ENCODE measurements around the gene TMPRSS3.

TMPRSS3 gene

DNA sequence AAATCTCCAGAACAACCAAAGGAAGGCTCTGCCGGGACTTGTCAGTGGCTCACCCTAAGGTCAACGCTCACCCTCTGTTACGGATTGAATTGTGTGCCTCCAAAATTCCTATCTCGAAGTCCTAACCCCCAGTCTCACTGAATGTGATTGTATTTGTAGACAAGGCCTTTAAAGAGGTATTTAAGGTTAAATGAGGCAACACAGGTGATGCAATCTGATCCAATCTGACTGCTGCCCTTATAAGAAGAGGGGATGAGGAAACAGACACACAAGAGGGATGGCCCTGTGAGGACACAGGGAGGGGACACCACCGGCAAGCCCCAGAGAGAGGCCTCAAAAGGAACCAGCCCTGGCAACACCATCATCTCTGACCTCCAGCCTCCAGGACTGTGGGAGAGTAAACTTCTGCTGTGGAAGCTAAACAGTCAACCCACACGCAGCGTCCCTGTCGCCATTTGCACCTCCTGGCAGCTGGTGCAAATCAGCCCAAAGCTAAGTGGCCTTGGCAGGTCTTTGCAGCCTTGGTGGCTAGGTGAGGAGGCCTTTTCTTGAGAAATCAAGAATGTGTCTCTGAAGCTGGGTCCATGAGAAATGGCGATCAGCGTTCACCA is 32.1 kb upstream of the TMPRSS3 start:
- DNase-seq, result no peak

DNA sequence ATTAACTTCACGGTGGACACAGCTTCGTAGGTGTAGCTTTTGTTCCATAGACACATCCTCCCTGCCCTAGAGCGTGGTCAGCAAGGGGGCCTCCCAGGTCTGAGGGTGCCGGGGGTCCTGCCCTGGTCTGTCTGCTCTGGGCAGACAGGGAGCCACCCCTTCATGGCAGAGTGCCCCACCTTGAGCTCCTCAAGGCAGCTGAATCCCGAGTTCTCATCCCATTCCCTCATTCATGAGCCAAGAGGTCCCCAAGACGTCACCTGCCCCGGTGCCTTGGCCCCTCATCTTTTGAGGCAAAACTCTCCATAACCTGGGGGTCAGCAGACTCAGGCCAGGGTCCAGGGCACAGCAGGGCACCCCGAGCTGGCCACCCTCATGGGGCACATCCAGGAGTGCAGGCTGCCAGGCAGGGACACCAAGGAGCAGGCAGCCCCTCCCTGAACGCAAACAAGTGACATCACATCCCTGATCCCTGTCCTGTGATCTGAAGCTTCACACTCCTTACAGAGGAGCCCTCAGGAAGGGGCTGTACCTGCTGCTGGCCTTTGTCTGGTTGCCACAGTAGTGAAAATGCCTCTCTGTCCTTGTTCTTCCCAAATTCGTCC is 31.1 kb upstream of the TMPRSS3 start:
- DNase-seq, result no peak

- no peak for DNase-seq
These were observed 30.6 kb upstream of the TMPRSS3 start for GRCh38 chr21:42426424-42426823.

- DNase-seq, result peak; percentile 68
These were observed 29.7 kb upstream of the TMPRSS3 start for GRCh38 chr21:42425591-42425990.

GRCh38 chr21:42424914-42425541 is 29.2 kb upstream of the TMPRSS3 start:
- DNase-seq, result no peak

DNA sequence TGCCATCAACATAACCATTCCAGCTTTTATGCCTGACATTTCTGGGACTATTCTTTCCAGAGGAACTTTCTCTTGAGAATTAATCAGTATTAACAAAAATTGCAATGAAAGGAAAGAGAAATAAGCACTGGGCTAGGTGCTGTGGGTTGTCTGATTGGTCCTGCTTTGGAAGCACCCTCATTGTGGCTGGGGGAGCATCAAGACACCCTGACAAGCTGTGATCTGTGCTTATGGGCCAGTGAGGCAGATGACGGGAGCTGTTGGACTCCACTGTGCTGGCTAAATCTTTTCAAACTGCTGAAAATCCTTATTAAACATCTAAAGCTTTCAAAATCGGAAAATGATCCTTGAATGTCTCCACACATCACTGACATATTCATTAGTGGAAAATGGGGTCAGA is 27.8 kb upstream of the TMPRSS3 start:
- DNase-seq, result no peak

- no peak for DNase-seq
These were observed 27.4 kb upstream of the TMPRSS3 start for GRCh38 chr21:42423197-42423675.

DNA sequence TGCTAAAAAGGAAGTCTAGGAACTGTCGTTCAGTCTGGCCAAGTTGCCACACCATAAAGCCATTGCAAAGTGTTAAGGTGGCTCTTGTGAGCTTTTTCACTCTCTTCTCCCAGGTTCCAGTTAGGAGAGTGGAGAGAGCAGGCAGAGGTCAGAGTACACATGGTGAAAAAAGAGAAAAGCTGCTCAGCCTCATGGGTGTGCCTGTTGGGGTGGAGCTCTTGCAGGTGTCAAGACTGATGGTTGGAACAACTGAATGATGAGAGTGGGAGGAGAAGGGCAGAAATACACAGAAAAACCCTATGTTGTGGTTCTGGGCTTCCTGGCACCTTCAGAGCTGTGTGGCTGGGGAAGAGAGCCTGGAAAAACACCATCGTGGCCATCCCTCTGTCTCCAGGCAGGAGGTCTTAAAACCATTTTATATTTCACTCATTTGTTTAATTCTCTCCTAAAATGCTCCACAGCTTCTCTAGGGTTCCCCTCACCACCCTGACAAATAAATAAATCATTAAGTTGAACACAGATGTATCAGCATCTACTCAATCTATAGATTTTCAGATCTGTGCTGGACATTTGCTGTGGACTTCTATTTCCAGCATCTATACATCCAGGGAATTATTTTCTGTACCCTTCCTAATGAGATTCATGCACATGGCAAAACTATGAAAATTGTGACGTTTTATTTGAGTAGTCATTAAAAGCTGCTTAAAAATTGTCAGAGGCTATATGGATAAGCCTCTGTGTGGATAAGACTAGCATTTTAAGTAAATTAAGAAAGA is 25.4 kb upstream of the TMPRSS3 start:
- no peak for DNase-seq

DNA sequence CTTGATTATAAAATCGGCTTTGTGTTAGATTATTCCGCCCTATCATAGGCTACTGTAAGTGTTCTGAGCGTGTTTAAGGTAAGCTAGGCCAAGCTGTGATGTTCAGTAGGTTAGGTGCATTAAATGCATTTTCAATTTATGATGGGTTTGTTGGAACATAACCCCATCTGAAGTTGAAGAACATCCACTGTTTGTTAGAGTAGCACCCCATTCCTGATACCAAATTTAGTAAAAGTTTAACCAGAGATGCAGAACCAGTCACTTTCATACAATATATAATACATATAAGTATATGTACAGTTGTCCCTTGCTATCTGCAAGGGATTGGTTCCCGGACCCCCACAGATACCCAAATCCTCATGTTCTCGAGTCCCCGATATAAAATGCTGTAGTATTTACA is 24.0 kb upstream of the TMPRSS3 start:
- no peak for DNase-seq

DNA sequence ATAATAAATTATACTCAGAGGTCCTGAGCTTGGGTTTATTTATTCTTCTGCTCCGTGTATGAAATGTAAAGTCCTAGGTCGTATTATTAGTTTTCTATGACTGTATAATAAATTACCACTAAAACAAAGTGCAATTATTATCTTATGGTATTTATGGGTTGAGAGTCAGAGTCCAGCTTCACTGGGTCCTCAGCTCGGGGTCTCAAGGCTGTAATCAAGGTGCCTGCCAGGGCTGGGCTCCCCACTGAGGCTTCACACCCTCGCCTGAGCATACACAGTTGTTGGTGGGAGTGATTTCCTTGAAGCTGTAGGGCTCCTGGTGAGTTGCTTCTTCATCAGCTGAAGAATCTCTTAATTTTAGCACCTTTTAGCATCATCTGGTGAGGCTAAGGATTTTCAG is 23.0 kb upstream of the TMPRSS3 start:
- DNase-seq, result no peak

GRCh38 chr21:42417533-42417932 is 21.7 kb upstream of the TMPRSS3 start:
- no peak for DNase-seq

DNA sequence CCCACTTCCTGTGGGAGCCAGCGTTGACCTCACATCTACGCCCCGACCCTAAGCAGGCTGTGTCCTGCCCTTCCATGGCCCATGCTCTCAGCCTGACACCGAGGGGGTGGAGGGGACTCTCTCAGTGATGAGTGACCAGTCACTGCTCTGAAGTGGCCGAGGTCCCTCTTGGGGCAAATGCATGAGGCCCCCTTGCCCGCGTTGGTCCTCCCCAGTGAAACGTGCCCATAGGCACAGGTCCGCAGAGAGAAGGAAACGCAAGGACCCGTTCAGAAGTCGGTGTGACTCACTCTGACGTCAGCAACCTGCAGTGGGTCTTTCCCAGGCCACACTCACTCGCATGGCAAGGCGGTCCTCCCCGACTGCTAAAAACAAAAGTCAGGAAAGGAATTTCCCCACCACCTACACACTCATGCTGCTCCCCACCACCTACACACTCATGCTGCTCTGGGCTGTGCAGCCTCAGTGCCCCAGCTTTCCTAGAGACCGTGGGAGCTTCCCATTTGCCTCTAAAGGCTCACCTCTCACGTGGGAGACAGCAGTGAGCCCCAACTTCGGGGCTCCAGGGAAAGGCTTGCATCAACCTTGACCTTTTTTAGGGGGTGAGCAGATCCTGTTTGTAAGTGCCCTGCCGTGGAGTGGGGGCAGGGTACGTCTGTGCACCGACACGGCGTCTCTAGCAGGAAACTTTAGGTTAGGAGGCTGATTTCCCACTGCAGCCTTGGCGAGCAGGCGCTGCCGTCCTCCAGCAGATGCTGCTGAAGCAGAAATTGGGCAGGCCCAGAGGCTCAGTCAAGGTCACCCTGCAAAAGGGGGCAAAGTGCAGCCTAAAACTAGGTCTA is 19.3 kb upstream of the TMPRSS3 start:
- DNase-seq, result no peak

GRCh38 chr21:42414553-42414927 is 18.7 kb upstream of the TMPRSS3 start:
- DNase-seq, result no peak

- DNase-seq, result no peak
These were observed 18.2 kb upstream of the TMPRSS3 start for GRCh38 chr21:42414066-42414465.

GRCh38 chr21:42413500-42413899 is 17.6 kb upstream of the TMPRSS3 start:
- DNase-seq, result no peak

GRCh38 chr21:42413093-42413492 is 17.2 kb upstream of the TMPRSS3 start:
- no peak for DNase-seq

- DNase-seq, result no peak
These were observed 16.7 kb upstream of the TMPRSS3 start for GRCh38 chr21:42412636-42412933.

- DNase-seq, result no peak
These were observed 16.2 kb upstream of the TMPRSS3 start for GRCh38 chr21:42411891-42412635.

DNA sequence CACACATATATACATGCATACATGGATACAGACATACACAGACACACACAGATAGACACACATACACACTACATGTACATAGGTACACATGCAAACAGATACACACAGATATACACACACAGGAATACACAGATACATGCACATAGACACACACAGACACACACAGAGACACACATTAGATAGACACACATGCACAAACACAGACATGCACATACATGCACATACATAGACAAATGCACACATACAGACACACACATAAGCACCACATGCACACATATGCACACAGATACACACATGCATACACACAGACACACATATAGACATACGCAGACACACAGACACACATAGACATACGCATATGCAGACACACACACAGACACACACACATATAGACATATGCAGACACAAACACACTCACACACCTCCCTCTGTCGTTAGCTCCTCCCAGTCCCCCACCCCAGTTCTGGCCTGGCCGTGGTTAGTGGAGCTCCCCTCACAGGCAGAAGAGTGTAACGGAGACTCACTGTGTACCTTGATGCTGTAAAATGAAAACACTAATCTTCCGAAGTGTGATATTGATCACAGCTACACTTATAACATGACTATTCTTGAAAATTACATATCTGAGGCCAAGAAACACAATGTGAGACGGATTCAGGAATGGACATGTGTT is 15.5 kb upstream of the TMPRSS3 start:
- peak; percentile 77 for DNase-seq

- DNase-seq, result peak; percentile 56
These were observed 13.5 kb upstream of the TMPRSS3 start for GRCh38 chr21:42409366-42409765.

DNA sequence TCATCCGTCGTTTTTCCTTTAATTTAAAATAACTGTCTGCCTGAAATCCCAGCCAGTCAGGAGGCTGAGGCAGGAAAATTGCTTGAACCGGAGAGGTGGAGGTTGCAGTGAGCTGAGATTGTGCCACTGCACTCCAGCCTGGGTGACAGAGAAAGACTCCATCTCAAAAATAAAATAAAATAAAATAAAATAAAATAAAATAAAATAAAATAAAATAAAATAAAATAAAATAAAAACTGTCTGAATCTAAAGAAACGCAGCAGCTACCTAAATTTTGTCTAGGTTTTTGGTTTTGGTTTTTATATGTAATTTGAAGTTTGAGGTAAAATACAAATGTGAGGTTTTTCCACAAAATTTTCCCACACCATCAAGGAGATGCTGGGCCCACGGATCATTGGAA is 12.9 kb upstream of the TMPRSS3 start:
- DNase-seq, result peak; percentile 46

DNA sequence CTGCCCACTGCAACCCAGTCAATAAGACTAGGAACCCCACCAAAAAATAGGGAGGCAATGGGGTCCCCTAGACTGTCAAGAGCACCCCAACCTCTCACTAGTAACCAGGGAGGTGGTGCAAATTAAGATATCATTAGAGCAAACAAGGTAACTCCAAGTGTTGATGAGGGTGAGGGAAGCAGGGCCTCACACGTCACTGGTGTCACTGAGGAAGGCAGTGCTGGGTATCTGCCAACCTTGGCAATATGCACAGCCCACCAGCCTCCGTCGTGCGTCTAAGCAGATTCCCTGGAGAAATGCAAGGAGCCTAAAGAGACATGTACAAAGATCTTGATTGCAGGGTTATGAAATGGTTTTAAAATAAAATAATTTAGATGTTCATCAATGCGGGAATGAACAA is 11.6 kb upstream of the TMPRSS3 start:
- DNase-seq, result no peak

All from NCI-H526 treated with DMSO at 0.1 percent for 48 hours (cell line).